HepG2 (cell line): ENCODE data around the gene KIAA1217. TPM values are rescaled to one million over a fixed set of nuclear protein-coding genes. Genes with fewer than 3 reads are reported as not detected.

Experiments used
- ATAC-seq: fragments of 200-7000 bp; cut with Tn5 transposase; 3 replicates; pipeline ENCODE4 v1.9.1; 2020; ENCODE audit warnings: mild to moderate bottlenecking, moderate library complexity
- BruUV-seq: library from RNA; stranded (reverse); fragments of 400-500 nt; replicated peaks from 2 replicates; lab custom pipeline; 2021; lab: Mats Ljungman, UMichigan
- CTCF ChIA-PET: fragments of 300-600 bp; formaldehyde crosslinking; extraction: SDS; loops from one replicate; lab custom pipeline; 2021; ENCODE audit warnings: low total read pairs, inconsistent platforms, low intra/inter-chr PET ratio; lab: Yijun Ruan, JAX
- POLR2A ChIA-PET: fragments of 350-600 bp; sonication (Branson Sonifier 250); formaldehyde crosslinking; loops from one replicate; lab custom pipeline; 2020; ENCODE audit warnings: antibody characterized with exemption, inconsistent platforms; lab: Yijun Ruan, JAX
- DNase-seq: peaks from one replicate; pipeline ENCODE4 v3.0.0-alpha.2; 2015; ENCODE audit warnings: low spot score
- FAIRE-seq: peaks from 3 replicates; lab custom pipeline; 2011; peaks lifted over from hg19 to GRCh38; lab: Jason Lieb, UNC
- H2AFZ ChIP-seq: one replicate; pipeline ENCODE4 v1.6.1; 2011; ENCODE audit warnings: low read length, inconsistent platforms
- H3K27ac ChIP-seq: fragments of 300-600 bp; 3 replicates; pipeline ENCODE4 v1.8.0; 2011; ENCODE audit warnings: mixed run types, mild to moderate bottlenecking, mixed read lengths, low read length, inconsistent platforms; ENCODE audit not compliant: insufficient read depth; ENCODE audit errors: extremely low read length
- H3K27me3 ChIP-seq, 2 experiments: fragments of 200-600 bp in 1 of 2; 2 replicates in 1 of 2; 3 replicates in 1 of 2; pipeline versions ENCODE4 v1.6.0 to v1.8.0; 2011; ENCODE audit warnings: low read length in 2 of 2, mild to moderate bottlenecking in 2 of 2, moderate library complexity in 2 of 2, inconsistent platforms in 1 of 2; ENCODE audit not compliant: insufficient read depth in 2 of 2, control insufficient read depth in 1 of 2
- H3K36me3 ChIP-seq, 2 experiments: fragments of 200-600 bp in 1 of 2; replicated peaks in 1 of 2; 2 replicates in 1 of 2; 3 replicates in 1 of 2; pipeline versions ENCODE4 v1.5.1 to v1.8.0; 2011; ENCODE audit warnings: low read length in 2 of 2, inconsistent platforms in 1 of 2; ENCODE audit not compliant: insufficient read depth in 2 of 2, control insufficient read depth in 1 of 2
- H3K4me1 ChIP-seq: 2 replicates; pipeline ENCODE4 v1.5.1; 2012; ENCODE audit warnings: low read length, inconsistent platforms; ENCODE audit not compliant: insufficient read depth
- H3K4me2 ChIP-seq: 2 replicates; pipeline ENCODE4 v1.6.0; 2011; ENCODE audit warnings: low read depth, low read length, inconsistent platforms
- H3K4me3 ChIP-seq, 3 experiments: fragments of 200-600 bp in 1 of 3; sonication (generic), shearing (Covaris generic) in 1 of 3; replicated peaks in 1 of 3; 2 replicates each; pipeline ENCODE4 v1.5.1; 2011 to 2016; ENCODE audit warnings: low read length in 3 of 3, inconsistent platforms in 2 of 3, low read depth in 2 of 3, mild to moderate bottlenecking in 2 of 3, control low read depth in 1 of 3, mixed read lengths in 1 of 3; ENCODE audit not compliant: insufficient read depth in 1 of 3
- H3K79me2 ChIP-seq: one replicate; pipeline ENCODE4 v1.6.1; 2011; ENCODE audit warnings: low read length, inconsistent platforms; ENCODE audit not compliant: insufficient read depth
- H3K9ac ChIP-seq: 2 replicates; pipeline ENCODE4 v1.6.0; 2011; ENCODE audit warnings: mild to moderate bottlenecking, low read depth, low read length, inconsistent platforms; ENCODE audit not compliant: insufficient read depth
- H3K9me3 ChIP-seq: 2 replicates; pipeline ENCODE4 v1.5.1; 2012; ENCODE audit warnings: mild to moderate bottlenecking, low read length
- H4K20me1 ChIP-seq: 2 replicates; pipeline ENCODE4 v1.6.0; 2011; ENCODE audit warnings: inconsistent platforms, mild to moderate bottlenecking, low read length, moderate library complexity; ENCODE audit not compliant: insufficient read depth
- AFF4 ChIP-seq: sonication (generic); formaldehyde crosslinking; IDR thresholded peaks from 2 replicates; pipeline ENCODE4 v1.4.0; 2020; ENCODE audit warnings: missing genetic modification reagents
- DMAP1 ChIP-seq: IDR thresholded peaks from 2 replicates; pipeline ENCODE4 v1.6.1; 2016
- ELK4 ChIP-seq: sonication (generic); formaldehyde crosslinking; IDR thresholded peaks from 2 replicates; pipeline ENCODE4 v1.9.0; 2021; ENCODE audit warnings: missing genetic modification reagents, borderline replicate concordance
- HNF4A ChIP-seq: sonication (generic); formaldehyde crosslinking; IDR thresholded peaks from 2 replicates; pipeline ENCODE4 v1.4.0; 2020; ENCODE audit warnings: missing genetic modification reagents
- KMT2A ChIP-seq: sonication (generic); formaldehyde crosslinking; IDR thresholded peaks from 2 replicates; pipeline ENCODE4 v1.4.0; 2020; ENCODE audit warnings: missing genetic modification reagents
- POGK ChIP-seq: sonication (generic); formaldehyde crosslinking; conservative IDR thresholded peaks from 2 replicates; pipeline ENCODE4 v1.8.0; 2022; ENCODE audit warnings: mild to moderate bottlenecking, moderate library complexity, missing genetic modification reagents
- SMYD3 ChIP-seq: sonication (generic); formaldehyde crosslinking; IDR thresholded peaks from 2 replicates; pipeline ENCODE4 v1.8.1; 2023; ENCODE audit warnings: mild to moderate bottlenecking, missing genetic modification reagents
- TOPORS ChIP-seq: sonication (generic); formaldehyde crosslinking; IDR thresholded peaks from 2 replicates; pipeline ENCODE4 v1.8.0; 2023; ENCODE audit warnings: mild to moderate bottlenecking, missing genetic modification reagents
- ZNF432 ChIP-seq: sonication (generic); formaldehyde crosslinking; IDR thresholded peaks from 2 replicates; pipeline ENCODE4 v1.5.0; 2020; ENCODE audit warnings: missing genetic modification reagents, mild to moderate bottlenecking, borderline replicate concordance
- ZNF567 ChIP-seq: sonication (generic); formaldehyde crosslinking; IDR thresholded peaks from 2 replicates; pipeline ENCODE4 v1.8.1; 2023; ENCODE audit warnings: mild to moderate bottlenecking, missing genetic modification reagents, borderline replicate concordance
- ZNF883 ChIP-seq: sonication (generic); formaldehyde crosslinking; IDR thresholded peaks from 2 replicates; pipeline ENCODE4 v1.5.1; 2020; ENCODE audit warnings: mild to moderate bottlenecking, missing genetic modification reagents; ENCODE audit errors: not compliant biosample characterization
- ZSCAN31 ChIP-seq: sonication (generic); formaldehyde crosslinking; IDR thresholded peaks from 2 replicates; pipeline ENCODE4 v1.5.0; 2020; ENCODE audit warnings: low read depth, mild to moderate bottlenecking, missing genetic modification reagents
- WGBS: methylation state at CpG from one replicate; pipeline ENCODE4 v1.1.6; 2017; ENCODE audit warnings: low lambda C conversion rate; 5-methylcytosine and 5-hydroxymethylcytosine counted together
- in situ Hi-C: cut with HindIII; loops from 2 replicates; pipeline ENCODE4 v1.10.0; 2017; ENCODE audit warnings: low pct_unique_long_range_greater_than_20kb; ENCODE audit not compliant: extremely low pct_ligation_motif_present
- intact Hi-C: fragments of 100-400 bp; cut with micrococcal nuclease; formaldehyde crosslinking; loops from one replicate; pipeline ENCODE4 v1.10.0; 2022; ENCODE audit not compliant: unreplicated experiment
- polyA plus RNA-seq, 8 experiments: library from polyadenylated mRNA; depleted of rRNA in 3 of 8; stranded (reverse) in 7 of 8; unstranded in 1 of 8; fragments of >200 nt; fragmentation: Illumina TruSeq in 4 of 8; extraction: Trizol in 4 of 8; gene quantifications; 2 replicates each; pipeline versions ENCODE4 v1.2.1 to v1.2.3, GENCODE V29; 2011 to 2016; ENCODE audit warnings: low read depth in 4 of 8, missing spikeins in 1 of 8, mixed read lengths in 1 of 8; ENCODE audit not compliant: insufficient read depth in 1 of 8
- total RNA-seq, 5 experiments: library from RNA; depleted of rRNA; stranded (reverse); fragments of >200 nt; fragmentation: Illumina TruSeq; extraction: Trizol; gene quantifications; 2 replicates each; pipeline ENCODE4 v1.2.3, GENCODE V29; 2016; ENCODE audit warnings: low read depth in 1 of 5

KIAA1217 gene
- total and polyA plus RNA-seq, 2 of the 13 experiments (the other 11 are each of a cell fraction or from before 2014, with no cell fraction given), result 4.6 to 10.9 TPM

- H3K9ac ChIP-seq, result no peak overlapping the region
- peaks cover 0 to 3% of the 10 kb centered on the region in 2 experiments; a peak in 1 of 5 replicates for H3K36me3 ChIP-seq
- H3K27ac ChIP-seq, result no peak overlapping the region
- ChIA-PET CTCF (no interaction called here), POLR2A (no interaction called here)
- BruUV-seq, result no TSS peak
- H3K27me3 ChIP-seq, result no peaks in the 10 kb centered on the region
- no peaks in the 10 kb centered on the region for H3K79me2 ChIP-seq
- no peak for ATAC-seq
- no peak for FAIRE-seq
- H3K4me2 ChIP-seq, result no peak overlapping the region
- in situ Hi-C loops, result no loop called here
- H4K20me1 ChIP-seq, result no peaks in the 10 kb centered on the region
- no peaks in the 10 kb centered on the region for H3K9me3 ChIP-seq
- TF ChIP-seq ZNF883 (CRISPR knock-in tag), result no peak
- WGBS, result 96% methylated on average over 5 of the region's 5 CpGs
- peaks cover 7% of the 10 kb centered on the region; the same call in 1 of the 2 replicates for H3K4me1 ChIP-seq
- intact Hi-C loops, result no loop called here
- no peak for DNase-seq
- H2AFZ ChIP-seq, result no peak overlapping the region
- H3K4me3 ChIP-seq, result no peak overlapping the region
Observed at GRCh38 chr10:24310104-24310503, 101.2 kb downstream of the KIAA1217 start.

GRCh38 chr10:24311888-24312287 is 103.0 kb downstream of the KIAA1217 start:
- intact Hi-C loops, result no loop called here
- no peak for TF ChIP-seq SMYD3 (CRISPR knock-in tag)
- TF ChIP-seq ELK4 (CRISPR knock-in tag), result no peak
- TF ChIP-seq KMT2A (CRISPR knock-in tag), result no peak
- TF ChIP-seq ZNF567, result no peak
- no peak for TF ChIP-seq TOPORS
- TF ChIP-seq AFF4 (CRISPR knock-in tag), result no peak
- no peak for TF ChIP-seq DMAP1 (CRISPR knock-in tag)
- TF ChIP-seq ZNF432 (CRISPR knock-in tag), result no peak
- no peak for TF ChIP-seq ZSCAN31 (CRISPR knock-in tag)
- no peak for TF ChIP-seq HNF4A (CRISPR knock-in tag)
- TF ChIP-seq POGK (CRISPR knock-in tag), result no peak

More at GRCh38 chr10:24311888-24312287, 103.0 kb downstream of the KIAA1217 start:
- no peak overlapping the region for H2AFZ ChIP-seq
- peaks cover 7% of the 10 kb centered on the region; the same call in 1 of the 2 replicates for H3K4me1 ChIP-seq
- FAIRE-seq, result no peak
- 79% methylated on average over 6 of the region's 6 CpGs for WGBS
- H3K27me3 ChIP-seq, result no peaks in the 10 kb centered on the region
- H3K9me3 ChIP-seq, result no peaks in the 10 kb centered on the region
- no peaks in the 10 kb centered on the region for H3K79me2 ChIP-seq
- no peak overlapping the region for H3K4me3 ChIP-seq
- H3K4me2 ChIP-seq, result no peak overlapping the region
- DNase-seq, result no peak
- in situ Hi-C loops, result no loop called here
- no peak overlapping the region for H3K27ac ChIP-seq
- CTCF ChIA-PET, result no interaction called here
- H4K20me1 ChIP-seq, result no peaks in the 10 kb centered on the region
- peaks cover 0 to 5% of the 10 kb centered on the region in 2 experiments; a peak in 1 of 5 replicates for H3K36me3 ChIP-seq
- ATAC-seq, result no peak
- BruUV-seq, result no TSS peak
- H3K9ac ChIP-seq, result no peak overlapping the region
- POLR2A ChIA-PET, result no interaction called here
